GM23338 (cell line): ENCODE data around the gene TARBP2.
"Not testable (repeated sequence)": the region's sequence is repeated elsewhere in the genome, so short reads cannot be mapped to it uniquely, and the experiment has no call there.

Source experiments
- CREB1 ChIP-seq: fragments of 250-450 bp; sonication (Bioruptor Pico); IDR thresholded peaks from 2 replicates; pipeline ENCODE4 v1.5.0; 2020; ENCODE audit warnings: low read depth, mild to moderate bottlenecking, moderate library complexity
- CTCF ChIP-seq, 2 experiments: fragments of 200-600 bp in 1 of 2; sonication (generic) in 1 of 2; conservative IDR thresholded peaks; 2 replicates each; pipeline versions ENCODE4 v1.5.1 to v1.6.1; 2016 to 2017; ENCODE audit warnings: antibody characterized with exemption in 2 of 2, low read depth in 2 of 2, mild to moderate bottlenecking in 2 of 2, moderate library complexity in 1 of 2
- EZH2 ChIP-seq: fragments of 200-600 bp; sonication (generic); IDR thresholded peaks from one replicate; pipeline ENCODE4 v1.8.0; 2017; ENCODE audit warnings: antibody characterized with exemption, mild to moderate bottlenecking, low read depth; ENCODE audit not compliant: unreplicated experiment
- EZH2phosphoT487 ChIP-seq: fragments of 200-600 bp; sonication (generic); IDR thresholded peaks from one replicate; pipeline ENCODE4 v1.8.1; 2018; ENCODE audit warnings: antibody characterized with exemption; ENCODE audit not compliant: unreplicated experiment
- JUNB ChIP-seq: IDR thresholded peaks from one replicate; pipeline ENCODE4 v1.6.1; 2016; ENCODE audit warnings: antibody characterized with exemption; ENCODE audit not compliant: unreplicated experiment
- POLR2AphosphoS5 ChIP-seq: IDR thresholded peaks from 2 replicates; pipeline ENCODE4 v1.6.1; 2016; ENCODE audit warnings: antibody characterized with exemption, low read depth
- REST ChIP-seq: IDR thresholded peaks from one replicate; pipeline ENCODE4 v1.6.1; 2018; ENCODE audit warnings: antibody characterized with exemption; ENCODE audit not compliant: unreplicated experiment
- STAT1 ChIP-seq: IDR thresholded peaks from one replicate; pipeline ENCODE4 v1.6.1; 2016; ENCODE audit warnings: antibody characterized with exemption; ENCODE audit not compliant: unreplicated experiment

- not testable (repeated sequence) for TF ChIP-seq CTCF (conservative IDR thresholded peaks at IDR 0.05; ENCODE audit: low read depth in 2 of 2); EZH2; POLR2AphosphoS5; REST; JUNB; CREB1; EZH2phosphoT487; STAT1
These were observed 19.6 kb upstream of the TARBP2 start for GRCh38 chr12:53481458-53481857.
